Gastrocnemius medialis (tissue), 4 donors: ENCODE measurements around the gene CHKA. TPM values are rescaled to one million over a fixed set of nuclear protein-coding genes. Genes with fewer than 3 reads are reported as not detected.

Experiments used
- ATAC-seq, 2 donors: fragments of 150-250 bp; one replicate each; pipeline ENCODE4 v1.9.1; 2016
- DNase-seq, 2 donors: peaks; one replicate each; pipeline ENCODE4 v3.0.0-alpha.2; 2019
- H3K27ac ChIP-seq, 4 donors: fragments of 200-600 bp; sonication (generic); 1 replicate in 1 of 4; 2 replicates in 3 of 4; pipeline ENCODE4 v1.5.1; 2016 to 2018; ENCODE audit warnings: mild to moderate bottlenecking in 2 of 4, moderate library complexity in 1 of 4
- H3K27me3 ChIP-seq, 3 donors: fragments of 200-600 bp; sonication (generic) in 2 of 3; 1 replicate in 1 of 3; 2 replicates in 2 of 3; pipeline versions ENCODE4 v1.5.1 to v1.6.0; 2016 to 2019; ENCODE audit warnings: mild to moderate bottlenecking in 1 of 3, moderate library complexity in 1 of 3
- H3K36me3 ChIP-seq, 2 donors: fragments of 200-600 bp; sonication (generic) in 1 of 2; one replicate each; pipeline ENCODE4 v1.5.1; 2017 to 2018
- H3K4me1 ChIP-seq, 2 donors: fragments of 200-600 bp; sonication (generic) in 1 of 2; one replicate each; pipeline ENCODE4 v1.5.1; 2016 to 2017; ENCODE audit warnings: mild to moderate bottlenecking in 2 of 2
- H3K4me3 ChIP-seq, 4 donors: fragments of 200-600 bp; sonication (generic) in 3 of 4; 1 replicate in 1 of 4; 2 replicates in 3 of 4; pipeline ENCODE4 v1.5.1; 2016 to 2019; ENCODE audit warnings: mild to moderate bottlenecking in 2 of 4
- H3K9me3 ChIP-seq, 3 donors: fragments of 200-600 bp; sonication (generic) in 2 of 3; 1 replicate in 1 of 3; 2 replicates in 2 of 3; pipeline ENCODE4 v1.5.1; 2016 to 2019
- CTCF ChIP-seq, 5 experiments: fragments of 450-650 bp in 3 of 5; fragments of 200-600 bp in 2 of 5; sonication (generic) in 2 of 5; IDR thresholded peaks in 4 of 5; conservative IDR thresholded peaks in 1 of 5; 1 replicate in 4 of 5; 2 replicates in 1 of 5; pipeline ENCODE4 v1.5.1; 2016 to 2019; ENCODE audit warnings: antibody characterized with exemption in 5 of 5, mild to moderate bottlenecking in 3 of 5, moderate library complexity in 3 of 5
- POLR2A ChIP-seq, 2 donors: fragments of 450-650 bp; IDR thresholded peaks; one replicate each; pipeline ENCODE4 v1.6.1; 2017; ENCODE audit warnings: antibody characterized with exemption in 2 of 2, mild to moderate bottlenecking in 2 of 2, moderate library complexity in 2 of 2
- in situ Hi-C, 4 donors: fragments of 200-750 bp; cut with MboI; loops; one replicate each; pipeline versions ENCODE4 v1.15.0 to v1.8.0; 2017; ENCODE audit warnings: low sequenced_read_pairs in 4 of 4
- intact Hi-C: fragments of 100-400 bp; cut with DNase I; formaldehyde crosslinking; loops from one replicate; pipeline ENCODE4 v1.15.1; 2023; ENCODE audit warnings: low total_unique reads
- total RNA-seq, 4 donors: library from RNA; depleted of rRNA; stranded (reverse); fragments of >200 nt; gene quantifications; one replicate each; pipeline versions ENCODE4 v1.1.0 to v1.2.3, GENCODE V29; 2016

CHKA gene
- total RNA-seq, 4 donors from 2014 or later: 7.3 to 20.9 (median 12.3) TPM

GRCh38 chr11:68042219-68043028 lies 78.8 kb downstream of the CHKA start:
- Histone ChIP-seq H3K27ac (no peak overlapping the region), H3K4me3 (no peak overlapping the region), H3K27me3 (no peaks in the 10 kb centered on the region), H3K4me1 (peaks cover 9 to 22% of the 10 kb centered on the region in 2 donors), H3K36me3 (no peaks in the 10 kb centered on the region), H3K9me3 (no peaks in the 10 kb centered on the region)
- DNase-seq (no peak), ATAC-seq (no peak)
- intact Hi-C loops: no loop called here
- in situ Hi-C loops: no loop called here
- TF ChIP-seq CTCF (IDR thresholded peaks at IDR 0.05 in 4 of 5, conservative IDR thresholded peaks at IDR 0.05 in 1 of 5): no peak
- no peak for TF ChIP-seq POLR2A (IDR thresholded peaks at IDR 0.05)

- H3K36me3 ChIP-seq: no peaks in the 10 kb centered on the region
- no peak for DNase-seq
These were observed 79.5 kb downstream of the CHKA start for GRCh38 chr11:68041617-68042218.

GRCh38 chr11:68040957-68041591 lies 80.1 kb downstream of the CHKA start:
- no peaks in the 10 kb centered on the region for H3K27me3 ChIP-seq
- H3K27ac ChIP-seq: peak overlapping the region; percentile 74 to 88 (median 76)
- TF ChIP-seq CTCF (IDR thresholded peaks at IDR 0.05 in 4 of 5, conservative IDR thresholded peaks at IDR 0.05 in 1 of 5): no peak
- TF ChIP-seq POLR2A (IDR thresholded peaks at IDR 0.05): no peak
- H3K36me3 ChIP-seq: no peaks in the 10 kb centered on the region
- H3K9me3 ChIP-seq: no peaks in the 10 kb centered on the region
- H3K4me1 ChIP-seq: peaks cover 14 to 28% of the 10 kb centered on the region in 2 donors
- intact Hi-C loops: no loop called here
- peak overlapping the region; percentile 62 to 69 (median 65) for H3K4me3 ChIP-seq
- DNase-seq (no peak), ATAC-seq (no peak)
- in situ Hi-C loops: no loop called here

More at GRCh38 chr11:68041617-68042218, 79.5 kb downstream of the CHKA start:
- Histone ChIP-seq H3K27me3 (no peaks in the 10 kb centered on the region), H3K27ac (peak overlapping the region in 1 of 4 donors; percentile 74), H3K4me3 (no peak overlapping the region), H3K9me3 (no peaks in the 10 kb centered on the region), H3K4me1 (peaks cover 14 to 28% of the 10 kb centered on the region in 2 donors)
- no peak for ATAC-seq
- in situ Hi-C loops (no loop called here), intact Hi-C loops (no loop called here)
- TF ChIP-seq POLR2A (IDR thresholded peaks at IDR 0.05): no peak
- no peak for TF ChIP-seq CTCF (IDR thresholded peaks at IDR 0.05 in 4 of 5, conservative IDR thresholded peaks at IDR 0.05 in 1 of 5)

- DNase-seq (peak in 1 of 2 donors; percentile 54), ATAC-seq (peak; percentile 27 to 31)
- H3K36me3 ChIP-seq: no peaks in the 10 kb centered on the region
- no peaks in the 10 kb centered on the region for H3K9me3 ChIP-seq
- TF ChIP-seq POLR2A (IDR thresholded peaks at IDR 0.05): peak in 1 of 2 donors; percentile 41
- TF ChIP-seq CTCF (IDR thresholded peaks at IDR 0.05 in 4 of 5, conservative IDR thresholded peaks at IDR 0.05 in 1 of 5): no peak
- H3K27ac ChIP-seq: peak overlapping the region; percentile 74 to 88 (median 76)
- intact Hi-C loops: no loop called here
- H3K27me3 ChIP-seq: no peaks in the 10 kb centered on the region
- in situ Hi-C loops: no loop called here
- H3K4me3 ChIP-seq: peak overlapping the region; percentile 62 to 69 (median 65)
- H3K4me1 ChIP-seq: peaks cover 14 to 28% of the 10 kb centered on the region in 2 donors
These were observed 80.9 kb downstream of the CHKA start for GRCh38 chr11:68040101-68040956.
